Motor neuron (in vitro differentiated cells): ENCODE data around the gene SOX9. TPM values are rescaled to one million over a fixed set of nuclear protein-coding genes. Genes with fewer than 3 reads are reported as not detected.

Experiments
- ATAC-seq, 8 experiments: fragments of 200-7000 bp; cut with Tn5 transposase; replicated peaks in 6 of 8; 2 replicates each; pipeline ENCODE4 v1.8.0; 2021; ENCODE audit warnings: mild to moderate bottlenecking in 8 of 8, moderate library complexity in 8 of 8
- H3K27ac ChIP-seq, 2 donors: fragments of 250-450 bp; sonication (Bioruptor Pico); 2 replicates each; pipeline ENCODE4 v1.9.0; 2021; ENCODE audit warnings: antibody characterized with exemption in 2 of 2, mild to moderate bottlenecking in 2 of 2, moderate library complexity in 1 of 2
- H3K4me1 ChIP-seq, 2 donors: fragments of 250-450 bp; sonication (Bioruptor Pico); replicated peaks in 1 of 2; 2 replicates each; pipeline ENCODE4 v1.6.1; 2021; ENCODE audit warnings: antibody characterized with exemption in 2 of 2, mild to moderate bottlenecking in 2 of 2, moderate library complexity in 1 of 2
- H3K4me3 ChIP-seq, 5 donors: fragments of 250-450 bp; sonication (Bioruptor Pico); 2 replicates each; pipeline ENCODE4 v1.9.0; 2021; ENCODE audit warnings: antibody characterized with exemption in 5 of 5, mild to moderate bottlenecking in 5 of 5, moderate library complexity in 4 of 5
- WGBS, 10 experiments: fragments of 450-650 bp; shearing (Covaris generic); methylation state at CpG; one replicate each; pipeline ENCODE4 v1.0.0; 2022; 5-methylcytosine and 5-hydroxymethylcytosine counted together
- in situ Hi-C, 9 experiments: fragments of 400-800 bp; cut with MboI; loops; one replicate each; pipeline ENCODE4 v1.15.0; 2021; ENCODE audit warnings: low sequenced_read_pairs in 9 of 9, low pct_unique_long_range_greater_than_20kb in 2 of 9; ENCODE audit not compliant: unreplicated experiment in 9 of 9
- total RNA-seq, 8 experiments: library from RNA; unstranded; fragments of 300-600 nt; gene quantifications; 2 replicates each; pipeline versions ENCODE4 v1.2.3 to v1.2.4, GENCODE V29; 2022

Gene SOX9
- total RNA-seq, 8 experiments from 2014 or later: 1.8 to 108 (median 17.3) TPM

GRCh38 chr17:72122765-72123529 is 2.1 kb downstream of the SOX9 start:
- Histone ChIP-seq H3K4me3 (peak overlapping the region; percentile 44 to 54 (median 48)), H3K27ac (peak overlapping the region in 1 of 2 donors; percentile 29), H3K4me1 (peaks cover 43 to 49% of the 10 kb centered on the region in 2 donors)
- ATAC-seq: peak in 1 of 8 experiments; percentile 4
- in situ Hi-C loops: loop anchor here in 5 of 9 experiments (25.0 kb wide), 4 partner anchors 414 to 1486 kb away; no protein-coding TSS in a partner anchor
- 0 to 40% (median 27%) methylated on average over 1 to 13 of the region's 48 CpGs; no CpG with 5 or more reads in 7 of the 10 experiments for WGBS, 10 experiments

- H3K4me3 ChIP-seq: peak overlapping the region; percentile 44 to 54 (median 48)
- peak overlapping the region in 1 of 2 donors; percentile 60 for H3K27ac ChIP-seq
- H3K4me1 ChIP-seq: peaks cover 39 to 50% of the 10 kb centered on the region in 2 donors
- peak in 2 of 8 experiments; percentile 8 to 20 for ATAC-seq
- 58 to 100% (median 85%) methylated on average over 2 to 13 of the region's 75 CpGs; no CpG with 5 or more reads in 4 of the 10 experiments for WGBS, 10 experiments
- in situ Hi-C loops: loop anchor here in 5 of 9 experiments (25.0 kb wide), 4 partner anchors 414 to 1486 kb away; no protein-coding TSS in a partner anchor
Observed at GRCh38 chr17:72123530-72124437, 3.0 kb downstream of the SOX9 start.

GRCh38 chr17:72124438-72124775 is 3.6 kb downstream of the SOX9 start:
- Histone ChIP-seq H3K4me1 (peaks cover 35 to 50% of the 10 kb centered on the region in 2 donors), H3K4me3 (peak overlapping the region in 3 of 5 donors; percentile 3 to 54 (median 53)), H3K27ac (no peak overlapping the region)
- ATAC-seq: no peak
- in situ Hi-C loops: loop anchor here in 5 of 9 experiments (25.0 kb wide), 4 partner anchors 413 to 1487 kb away; no protein-coding TSS in a partner anchor
- WGBS, 10 experiments: 76 to 99% (median 83%) methylated on average over 2 to 7 of the region's 7 CpGs; no CpG with 5 or more reads in 1 of the 10 experiments

- no peak overlapping the region for H3K27ac ChIP-seq
Observed at GRCh38 chr17:72125226-72125651, 4.4 kb downstream of the SOX9 start.

GRCh38 chr17:72125742-72126141 is 4.9 kb downstream of the SOX9 start:
- Histone ChIP-seq H3K4me1 (peaks cover 35 to 50% of the 10 kb centered on the region in 2 donors), H3K27ac (no peak overlapping the region), H3K4me3 (peak overlapping the region in 1 of 5 donors; percentile 53)
- no peak for ATAC-seq
- in situ Hi-C loops: loop anchor here in 1 of 9 experiments (25.0 kb wide), 1 partner anchor 412 kb away; no protein-coding TSS in a partner anchor

More at GRCh38 chr17:72125226-72125651, 4.4 kb downstream of the SOX9 start:
- peak overlapping the region in 4 of 5 donors; percentile 3 to 53 (median 12) for H3K4me3 ChIP-seq
- in situ Hi-C loops: loop anchor here in 1 of 9 experiments (25.0 kb wide), 1 partner anchor 412 kb away; no protein-coding TSS in a partner anchor
- WGBS, 10 experiments: 11 to 95% (median 39%) methylated on average over 1 to 4 of the region's 4 CpGs; no CpG with 5 or more reads in 2 of the 10 experiments
- H3K4me1 ChIP-seq: peaks cover 35 to 50% of the 10 kb centered on the region in 2 donors
- ATAC-seq: no peak

GRCh38 chr17:72126575-72127486 is 6.0 kb downstream of the SOX9 start:
- H3K27ac ChIP-seq: no peak overlapping the region
- ATAC-seq: peak in 4 of 8 experiments; percentile 27 to 67 (median 32)
- in situ Hi-C loops: loop anchor here in 1 of 9 experiments (25.0 kb wide), 1 partner anchor 410 kb away; no protein-coding TSS in a partner anchor
- H3K4me1 ChIP-seq: peaks cover 35 to 50% of the 10 kb centered on the region in 2 donors
- H3K4me3 ChIP-seq: no peak overlapping the region
- WGBS, 10 experiments: 20 to 100% (median 61%) methylated on average over 1 to 7 of the region's 8 CpGs

- in situ Hi-C loops: loop anchor here in 1 of 9 experiments (25.0 kb wide), 1 partner anchor 409 kb away; no protein-coding TSS in a partner anchor
- Histone ChIP-seq H3K4me1 (peaks cover 35 to 50% of the 10 kb centered on the region in 2 donors), H3K4me3 (no peak overlapping the region), H3K27ac (no peak overlapping the region)
- 60 to 100% (median 82%) methylated on average over 1 to 3 of the region's 3 CpGs; no CpG with 5 or more reads in 1 of the 10 experiments for WGBS, 10 experiments
- ATAC-seq: peak in 2 of 8 experiments; percentile 7 to 17
Observed at GRCh38 chr17:72128039-72128438, 7.2 kb downstream of the SOX9 start.

- H3K4me1 ChIP-seq: peaks cover 4 to 11% of the 10 kb centered on the region in 2 donors
- in situ Hi-C loops: loop anchor here in 1 of 9 experiments (25.0 kb wide), 1 partner anchor 402 kb away; no protein-coding TSS in a partner anchor
- ATAC-seq: peak; percentile 19 to 75 (median 66)
- H3K4me3 ChIP-seq: no peak overlapping the region
- no peak overlapping the region for H3K27ac ChIP-seq
- 11 to 79% (median 56%) methylated on average over 2 to 7 of the region's 7 CpGs; no CpG with 5 or more reads in 1 of the 10 experiments for WGBS, 10 experiments
Observed at GRCh38 chr17:72134608-72135394, 14.0 kb downstream of the SOX9 start.

GRCh38 chr17:72135546-72136325 is 14.9 kb downstream of the SOX9 start:
- in situ Hi-C loops: loop anchor here in 1 of 9 experiments (25.0 kb wide), 1 partner anchor 402 kb away; no protein-coding TSS in a partner anchor
- H3K4me1 ChIP-seq: peaks cover 7 to 11% of the 10 kb centered on the region in 2 donors
- 82 to 97% (median 92%) methylated on average over 2 to 5 of the region's 5 CpGs; no CpG with 5 or more reads in 6 of the 10 experiments for WGBS, 10 experiments
- no peak overlapping the region for H3K27ac ChIP-seq
- no peak overlapping the region for H3K4me3 ChIP-seq
- peak in 2 of 8 experiments; percentile 13 to 25 for ATAC-seq

- WGBS, 10 experiments: 32 to 100% (median 93%) methylated on average over 2 to 5 of the region's 5 CpGs
- in situ Hi-C loops: loop anchor here in 1 of 9 experiments (25.0 kb wide), 1 partner anchor 401 kb away; no protein-coding TSS in a partner anchor
- Histone ChIP-seq H3K4me1 (peaks cover 7 to 11% of the 10 kb centered on the region in 2 donors), H3K27ac (no peak overlapping the region), H3K4me3 (no peak overlapping the region)
- no peak for ATAC-seq
Observed at GRCh38 chr17:72136692-72137091, 15.9 kb downstream of the SOX9 start.
